Activated CD4-positive, alpha-beta T cell treated with anti-CD3 and anti-CD28 coated beads, Interleukin-2, amount 10 ng/mL, durations not matched to agents 24 days and 14 days (primary cell): ENCODE measurements around the gene MEX3C. TPM values are rescaled to one million over a fixed set of nuclear protein-coding genes. Genes with fewer than 3 reads are reported as not detected.

Experiments used
- DNase-seq: peaks from one replicate; pipeline ENCODE4 v3.0.0; 2022
- H3K27ac Mint-ChIP-seq: one replicate; pipeline ENCODE4 v1.8.0; 2022; ENCODE audit warnings: mild to moderate bottlenecking, mixed read lengths
- H3K27me3 Mint-ChIP-seq: one replicate; pipeline ENCODE4 v1.8.0; 2022; ENCODE audit warnings: mixed read lengths
- H3K36me3 Mint-ChIP-seq: one replicate; pipeline ENCODE4 v1.8.0; 2022; ENCODE audit warnings: low read depth, mild to moderate bottlenecking, mixed read lengths
- H3K4me1 Mint-ChIP-seq: one replicate; pipeline ENCODE4 v1.8.0; 2021; ENCODE audit warnings: mixed read lengths
- H3K4me3 Mint-ChIP-seq: one replicate; pipeline ENCODE4 v1.8.0; 2022; ENCODE audit warnings: mild to moderate bottlenecking, moderate library complexity, mixed read lengths
- H3K9me3 Mint-ChIP-seq: one replicate; pipeline ENCODE4 v1.8.0; 2021; ENCODE audit warnings: mixed read lengths
- intact Hi-C: fragments of 100-400 bp; cut with micrococcal nuclease; formaldehyde crosslinking; loops from one replicate; pipeline ENCODE4 v1.15.1; 2023
- total RNA-seq: library from RNA; stranded (reverse); gene quantifications from 2 replicates; pipeline ENCODE4 v1.2.3, GENCODE V29; 2022

The MEX3C gene
- 57.4 and 62.6 TPM in 2 replicates for total RNA-seq

- peak within 1 kb of the TSS; percentile 94 for H3K4me3 Mint-ChIP-seq
- H3K9me3 Mint-ChIP-seq = no peaks in the 10 kb centered on the region
- intact Hi-C loops = loop anchor here (1.0 to 5.0 kb wide), 8 partner anchors 13 to 911 kb away; partner anchors contain the start of genes CXXC1, ELAC1, SKA1 and SMAD4
- DNase-seq = peak; percentile 100
- no peaks in the 10 kb centered on the region for H3K27me3 Mint-ChIP-seq
- H3K27ac Mint-ChIP-seq = peak within 1 kb of the TSS; percentile 98
- peaks cover 21% of the 10 kb centered on the region for H3K4me1 Mint-ChIP-seq
- H3K36me3 Mint-ChIP-seq = peaks cover 23% of the 10 kb centered on the region
Measured at GRCh38 chr18:51197661-51198424, at the start of gene MEX3C. Gene MEX3C (minus strand): TSS chr18:51197681. CDS start chr18:51197320, 361 bp downstream.

GRCh38 chr18:51241226-51241625 is 43.7 kb upstream of the MEX3C start:
- peaks cover 3% of the 10 kb centered on the region for H3K4me1 Mint-ChIP-seq
- DNase-seq = no peak
- intact Hi-C loops = no loop called here
- no peak overlapping the region for H3K27ac Mint-ChIP-seq
- no peaks in the 10 kb centered on the region for H3K27me3 Mint-ChIP-seq
- H3K9me3 Mint-ChIP-seq = peaks cover 5% of the 10 kb centered on the region
- no peaks in the 10 kb centered on the region for H3K36me3 Mint-ChIP-seq
- no peak overlapping the region for H3K4me3 Mint-ChIP-seq

GRCh38 chr18:51236225-51236624 is 38.7 kb upstream of the MEX3C start:
- H3K27ac Mint-ChIP-seq = peak overlapping the region; percentile 75
- intact Hi-C loops = loop anchor here (5.0 kb wide), 1 partner anchor 39 kb away; the partner anchor contains the start of gene MEX3C
- peaks cover 19% of the 10 kb centered on the region for H3K4me1 Mint-ChIP-seq
- H3K9me3 Mint-ChIP-seq = no peaks in the 10 kb centered on the region
- H3K27me3 Mint-ChIP-seq = no peaks in the 10 kb centered on the region
- DNase-seq = no peak
- no peaks in the 10 kb centered on the region for H3K36me3 Mint-ChIP-seq
- no peak overlapping the region for H3K4me3 Mint-ChIP-seq

- H3K9me3 Mint-ChIP-seq = no peaks in the 10 kb centered on the region
- peak; percentile 65 for DNase-seq
- H3K4me1 Mint-ChIP-seq = peaks cover 19% of the 10 kb centered on the region
- peak overlapping the region; percentile 34 for H3K27ac Mint-ChIP-seq
- peak overlapping the region; percentile 10 for H3K4me3 Mint-ChIP-seq
- no peaks in the 10 kb centered on the region for H3K27me3 Mint-ChIP-seq
- H3K36me3 Mint-ChIP-seq = no peaks in the 10 kb centered on the region
- intact Hi-C loops = loop anchor here (1.0 to 5.0 kb wide), 2 partner anchors 24 to 38 kb away; partner anchors contain the start of gene MEX3C
Measured at GRCh38 chr18:51235009-51235789, 37.7 kb upstream of the MEX3C start.

GRCh38 chr18:51234117-51235008 is 36.9 kb upstream of the MEX3C start:
- Mint-ChIP-seq H3K4me3 (peak overlapping the region; percentile 10), H3K9me3 (no peaks in the 10 kb centered on the region), H3K27me3 (no peaks in the 10 kb centered on the region), H3K27ac (peak overlapping the region; percentile 10), H3K36me3 (no peaks in the 10 kb centered on the region), H3K4me1 (peaks cover 19% of the 10 kb centered on the region)
- intact Hi-C loops = loop anchor here (1.0 to 5.0 kb wide), 2 partner anchors 23 to 37 kb away; partner anchors contain the start of gene MEX3C
- DNase-seq = no peak

- no peak for DNase-seq
- Mint-ChIP-seq H3K27ac (no peak overlapping the region), H3K36me3 (no peaks in the 10 kb centered on the region), H3K4me1 (no peaks in the 10 kb centered on the region), H3K4me3 (no peak overlapping the region), H3K27me3 (peaks cover 5% of the 10 kb centered on the region), H3K9me3 (peaks cover 18% of the 10 kb centered on the region)
- intact Hi-C loops = no loop called here
Measured at GRCh38 chr18:51229328-51229727, 31.8 kb upstream of the MEX3C start.

GRCh38 chr18:51227660-51228059 is 30.2 kb upstream of the MEX3C start:
- intact Hi-C loops = no loop called here
- Mint-ChIP-seq H3K27me3 (peaks cover 5% of the 10 kb centered on the region), H3K36me3 (no peaks in the 10 kb centered on the region), H3K4me1 (no peaks in the 10 kb centered on the region), H3K9me3 (peaks cover 18% of the 10 kb centered on the region), H3K4me3 (no peak overlapping the region), H3K27ac (no peak overlapping the region)
- no peak for DNase-seq

- no peaks in the 10 kb centered on the region for H3K36me3 Mint-ChIP-seq
- H3K27ac Mint-ChIP-seq = no peak overlapping the region
- no peak overlapping the region for H3K4me3 Mint-ChIP-seq
- H3K4me1 Mint-ChIP-seq = no peaks in the 10 kb centered on the region
- peaks cover 7% of the 10 kb centered on the region for H3K27me3 Mint-ChIP-seq
- intact Hi-C loops = no loop called here
- peaks cover 21% of the 10 kb centered on the region for H3K9me3 Mint-ChIP-seq
- no peak for DNase-seq
Measured at GRCh38 chr18:51226587-51227350, 29.3 kb upstream of the MEX3C start.

GRCh38 chr18:51226068-51226467 is 28.6 kb upstream of the MEX3C start:
- no peaks in the 10 kb centered on the region for H3K4me1 Mint-ChIP-seq
- DNase-seq = no peak
- no peak overlapping the region for H3K4me3 Mint-ChIP-seq
- intact Hi-C loops = no loop called here
- H3K36me3 Mint-ChIP-seq = no peaks in the 10 kb centered on the region
- H3K27me3 Mint-ChIP-seq = peaks cover 7% of the 10 kb centered on the region
- H3K9me3 Mint-ChIP-seq = peaks cover 21% of the 10 kb centered on the region
- no peak overlapping the region for H3K27ac Mint-ChIP-seq

- Mint-ChIP-seq H3K9me3 (peaks cover 5% of the 10 kb centered on the region), H3K36me3 (peaks cover 2% of the 10 kb centered on the region), H3K27me3 (no peaks in the 10 kb centered on the region), H3K27ac (no peak overlapping the region), H3K4me1 (peaks cover 19% of the 10 kb centered on the region), H3K4me3 (no peak overlapping the region)
- intact Hi-C loops = no loop called here
- no peak for DNase-seq
Measured at GRCh38 chr18:51212606-51213005, 15.1 kb upstream of the MEX3C start.

GRCh38 chr18:51211552-51211951 is 14.1 kb upstream of the MEX3C start:
- Mint-ChIP-seq H3K4me3 (no peak overlapping the region), H3K27ac (peak overlapping the region; percentile 44), H3K9me3 (peaks cover 5% of the 10 kb centered on the region), H3K4me1 (peaks cover 19% of the 10 kb centered on the region), H3K36me3 (peaks cover 2% of the 10 kb centered on the region), H3K27me3 (no peaks in the 10 kb centered on the region)
- DNase-seq = peak; percentile 87
- intact Hi-C loops = loop anchor here (1.0 kb wide), 3 partner anchors 14 to 40 kb away; partner anchors contain the start of gene MEX3C

GRCh38 chr18:51196811-51197660 is 445 bp downstream of the MEX3C start:
- peaks cover 27% of the 10 kb centered on the region for H3K36me3 Mint-ChIP-seq
- peaks cover 27% of the 10 kb centered on the region for H3K4me1 Mint-ChIP-seq
- H3K4me3 Mint-ChIP-seq = peak overlapping the region; percentile 94
- no peaks in the 10 kb centered on the region for H3K9me3 Mint-ChIP-seq
- peak overlapping the region; percentile 98 for H3K27ac Mint-ChIP-seq
- intact Hi-C loops = loop anchor here (1.0 to 5.0 kb wide), 9 partner anchors 14 to 910 kb away; partner anchors contain the start of genes CXXC1, ELAC1, SKA1 and SMAD4
- H3K27me3 Mint-ChIP-seq = no peaks in the 10 kb centered on the region
- DNase-seq = peak; percentile 83
